IPS DF 6.9 (cell line): ENCODE results near the gene GPATCH8.

ENCODE experiments used
- DNase-seq: peaks from one replicate; pipeline ENCODE4 v3.0.0-alpha.2; 2013; ENCODE audit warnings: low read depth, low spot score
- H3K27ac ChIP-seq: one replicate; pipeline ENCODE4 v1.5.1; 2013; ENCODE audit warnings: low read length, control low read depth
- H3K27me3 ChIP-seq: 2 replicates; pipeline ENCODE4 v1.6.1; 2013; ENCODE audit warnings: mild to moderate bottlenecking, low read length; ENCODE audit not compliant: control insufficient read depth, insufficient read depth
- H3K36me3 ChIP-seq: 2 replicates; pipeline ENCODE4 v1.6.1; 2013; ENCODE audit warnings: low read length; ENCODE audit not compliant: control insufficient read depth, insufficient read depth
- H3K4me1 ChIP-seq: 2 replicates; pipeline ENCODE4 v1.6.1; 2013; ENCODE audit warnings: low read length; ENCODE audit not compliant: control insufficient read depth, insufficient read depth
- H3K4me3 ChIP-seq: 2 replicates; pipeline ENCODE4 v1.5.1; 2013; ENCODE audit warnings: mild to moderate bottlenecking, low read length
- H3K9me3 ChIP-seq: 2 replicates; pipeline ENCODE4 v1.6.1; 2013; ENCODE audit warnings: low read length, inconsistent platforms; ENCODE audit not compliant: control insufficient read depth, insufficient read depth
- WGBS: extraction: QIAGEN DNeasy Blood & Tissue Kit; methylation state at CpG from one replicate; pipeline ENCODE4 v1.1.7; 2013; ENCODE audit warnings: mixed read lengths, missing lambda C conversion rate; ENCODE audit not compliant: insufficient read length, insufficient coverage; 5-methylcytosine and 5-hydroxymethylcytosine counted together

The GPATCH8 gene

GRCh38 chr17:44363613-44364159, 139.5 kb downstream of the GPATCH8 start, which contains the start of gene FAM171A2:
TSS of gene FAM171A2 (minus strand) at chr17:44363853. CDS start at chr17:44363714, 139 bp downstream.
- Histone ChIP-seq H3K4me1 (peaks cover 15% of the 10 kb centered on the region), H3K9me3 (no peaks in the 10 kb centered on the region), H3K27ac (no peak within 1 kb of the TSS), H3K4me3 (peak within 1 kb of the TSS; percentile 75), H3K27me3 (no peaks in the 10 kb centered on the region), H3K36me3 (no peaks in the 10 kb centered on the region)
- no CpG with 5 or more reads among the region's 63 CpGs for WGBS
- no peak for DNase-seq

GRCh38 chr17:44362949-44363612, 140.1 kb downstream of the GPATCH8 start:
- Histone ChIP-seq H3K27ac (no peak overlapping the region), H3K36me3 (no peaks in the 10 kb centered on the region), H3K4me3 (peak overlapping the region; percentile 75), H3K4me1 (peaks cover 15% of the 10 kb centered on the region), H3K27me3 (no peaks in the 10 kb centered on the region), H3K9me3 (no peaks in the 10 kb centered on the region)
- no peak for DNase-seq
- WGBS = no CpG with 5 or more reads among the region's 45 CpGs

DNA sequence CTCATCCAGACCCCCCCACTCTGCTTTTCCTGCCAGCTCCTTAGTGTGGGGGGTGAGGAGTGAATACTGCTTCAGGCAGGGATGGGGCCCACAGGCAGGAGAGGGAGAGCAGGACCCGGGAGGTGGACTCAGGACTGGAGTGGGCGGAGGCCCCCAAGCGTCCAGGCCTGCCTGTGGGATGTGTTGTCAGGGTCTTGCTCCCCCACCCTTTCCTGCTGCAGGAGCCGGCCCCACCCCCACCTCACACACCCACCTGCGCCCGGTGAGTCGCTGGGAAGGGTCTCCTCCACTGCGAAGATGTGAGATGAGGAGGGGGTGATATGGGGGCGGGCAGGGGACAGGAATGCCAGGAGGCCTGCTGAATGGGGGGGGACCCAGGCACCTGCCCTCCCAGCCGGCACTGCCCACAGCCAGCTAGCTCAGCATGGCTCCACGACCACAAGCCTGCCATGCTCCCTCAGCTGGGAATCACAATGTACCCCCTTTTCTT, 140.7 kb downstream of the GPATCH8 start:
- peak overlapping the region; percentile 75; the same call in 1 of the 2 replicates for H3K4me3 ChIP-seq
- H3K4me1 ChIP-seq = peaks cover 15% of the 10 kb centered on the region
- no peaks in the 10 kb centered on the region for H3K27me3 ChIP-seq
- H3K27ac ChIP-seq = no peak overlapping the region
- H3K9me3 ChIP-seq = no peaks in the 10 kb centered on the region
- no peak for DNase-seq
- no CpG with 5 or more reads among the region's 11 CpGs for WGBS
- no peaks in the 10 kb centered on the region for H3K36me3 ChIP-seq

DNA sequence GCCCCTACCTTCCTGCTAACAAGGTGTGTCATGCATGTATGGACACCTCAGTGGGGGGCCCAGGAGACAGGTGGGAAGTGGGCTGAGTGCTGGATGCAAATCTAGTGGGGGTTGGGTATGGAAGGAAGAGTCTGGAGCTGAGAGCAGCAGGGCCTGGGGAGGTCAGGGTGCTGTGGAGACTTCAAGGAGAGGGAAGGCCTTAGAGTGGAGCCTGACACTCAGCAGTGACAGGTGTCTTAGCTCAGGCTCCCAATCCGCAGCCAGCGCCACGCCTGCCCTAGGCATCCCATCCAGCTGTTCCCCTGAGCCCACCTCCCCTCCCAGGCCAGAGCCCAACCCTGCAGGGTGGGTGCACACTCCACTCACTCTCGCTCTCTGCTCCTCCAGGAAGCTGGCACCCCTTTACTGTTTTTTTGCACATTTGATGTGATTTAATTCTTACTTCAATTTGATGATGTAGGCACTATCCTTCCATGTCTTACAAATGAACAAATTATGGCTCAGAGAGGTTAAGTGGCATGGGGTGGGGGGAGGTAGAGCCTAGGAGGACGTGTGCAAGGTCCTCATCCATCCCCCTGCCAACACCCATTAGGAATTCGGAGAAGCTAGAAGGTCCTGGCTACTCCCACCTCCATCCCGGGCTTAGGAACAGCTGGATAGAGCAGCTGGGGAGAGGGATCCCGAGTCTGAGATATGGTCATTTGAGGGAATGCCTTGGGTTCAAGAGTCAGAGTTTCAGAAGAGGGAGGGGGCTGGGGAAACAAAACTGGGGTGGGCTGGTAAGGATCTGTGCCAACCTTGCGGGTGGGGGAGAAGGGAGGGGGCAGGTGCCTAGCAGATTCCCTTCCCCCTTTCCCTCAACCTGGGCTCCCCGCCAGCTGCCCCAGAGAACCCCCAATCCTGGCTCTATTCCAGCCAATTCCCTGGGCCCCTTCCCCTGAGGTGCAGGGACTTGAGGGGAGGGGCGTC, 141.6 kb downstream of the GPATCH8 start:
- H3K27me3 ChIP-seq = no peaks in the 10 kb centered on the region
- no CpG with 5 or more reads among the region's 11 CpGs for WGBS
- no peaks in the 10 kb centered on the region for H3K36me3 ChIP-seq
- H3K4me1 ChIP-seq = peaks cover 15% of the 10 kb centered on the region
- no peak overlapping the region for H3K27ac ChIP-seq
- no peak for DNase-seq
- H3K9me3 ChIP-seq = no peaks in the 10 kb centered on the region
- no peak overlapping the region for H3K4me3 ChIP-seq

DNA sequence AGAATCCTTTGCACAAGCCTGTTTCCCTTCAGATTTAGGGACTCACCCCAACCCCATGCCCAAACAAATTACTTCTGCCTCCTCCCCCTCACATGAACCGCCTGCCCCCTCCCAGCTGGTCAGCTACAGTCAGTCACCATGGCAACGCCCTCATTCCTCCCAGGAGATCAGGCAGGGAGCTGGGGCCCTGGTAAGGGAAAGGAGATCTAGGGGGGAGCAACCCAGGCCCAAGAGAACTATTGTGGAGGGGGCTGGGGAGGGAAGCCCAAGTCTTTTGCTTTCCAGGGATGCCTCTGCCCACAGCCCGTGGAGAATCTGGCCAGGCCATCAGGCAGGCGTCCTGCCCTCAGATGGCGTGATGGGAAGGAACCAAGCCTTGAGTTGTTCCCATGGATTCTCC, 142.4 kb downstream of the GPATCH8 start:
- no CpG with 5 or more reads among the region's 5 CpGs for WGBS
- no peaks in the 10 kb centered on the region for H3K27me3 ChIP-seq
- no peak for DNase-seq

DNA sequence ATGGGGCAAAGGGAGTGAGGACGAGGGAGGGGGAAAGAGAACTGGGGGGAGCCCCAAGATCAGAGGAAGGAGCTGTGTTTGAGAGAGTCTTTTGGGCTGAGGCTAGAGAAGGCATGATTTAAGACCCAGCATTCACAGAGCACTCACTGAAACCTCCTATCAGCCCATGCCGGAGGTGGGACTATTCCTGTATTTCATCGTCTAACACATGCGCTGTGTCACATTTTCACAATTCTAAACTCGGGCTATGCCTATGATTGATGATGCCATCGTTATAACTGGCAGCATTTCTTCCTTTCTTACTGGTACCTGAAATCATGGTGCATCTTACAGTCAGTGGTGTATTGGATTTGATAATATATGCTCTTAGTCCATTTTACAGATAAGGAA, 143.1 kb downstream of the GPATCH8 start:
- no CpG with 5 or more reads among the region's 6 CpGs for WGBS
- no peak for DNase-seq
- Histone ChIP-seq H3K27ac (no peak overlapping the region), H3K9me3 (no peaks in the 10 kb centered on the region), H3K4me1 (peaks cover 15% of the 10 kb centered on the region), H3K36me3 (no peaks in the 10 kb centered on the region; the same call in 1 of the 2 replicates), H3K27me3 (no peaks in the 10 kb centered on the region), H3K4me3 (no peak overlapping the region)

More for the DNA sequence above, 142.4 kb downstream of the GPATCH8 start:
- Histone ChIP-seq H3K27ac (no peak overlapping the region), H3K4me3 (no peak overlapping the region), H3K9me3 (no peaks in the 10 kb centered on the region), H3K4me1 (peaks cover 15% of the 10 kb centered on the region), H3K36me3 (no peaks in the 10 kb centered on the region)

DNA sequence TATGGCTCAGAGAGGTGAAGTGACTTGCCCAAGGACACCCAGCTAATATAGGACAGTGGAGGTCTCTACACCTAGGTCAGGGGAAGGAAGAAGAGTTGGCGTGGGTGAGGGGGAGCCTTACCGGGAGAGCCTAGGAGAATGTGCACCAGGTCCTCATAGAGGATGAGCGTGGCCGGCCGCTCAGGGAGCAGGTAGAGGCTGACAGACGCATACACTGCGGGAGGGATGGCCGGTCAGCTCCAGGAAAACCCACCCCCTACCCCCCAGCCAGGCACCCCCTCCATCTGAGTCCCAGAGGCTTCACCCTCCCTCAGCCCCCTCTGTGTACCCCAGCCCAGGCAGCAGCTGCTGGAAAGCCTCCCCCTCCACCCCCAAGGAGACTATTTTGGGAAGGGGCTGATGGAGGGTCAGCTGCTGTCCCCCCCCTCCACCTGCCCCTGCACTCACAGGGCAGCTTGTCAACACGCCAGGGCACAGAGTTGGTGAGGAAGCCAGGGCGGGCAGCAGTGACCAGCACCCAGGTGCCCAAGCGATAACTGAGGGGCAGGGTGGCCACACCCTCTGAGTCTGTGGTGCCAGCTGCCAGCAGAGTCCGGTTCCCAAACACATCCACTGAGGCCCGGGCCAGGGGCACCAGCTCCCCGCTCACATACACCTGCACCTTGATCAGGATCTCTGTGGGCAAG, 143.6 kb downstream of the GPATCH8 start:
- Histone ChIP-seq H3K4me3 (no peak overlapping the region), H3K27ac (no peak overlapping the region), H3K36me3 (no peaks in the 10 kb centered on the region; the same call in 1 of the 2 replicates), H3K27me3 (no peaks in the 10 kb centered on the region), H3K4me1 (peaks cover 15% of the 10 kb centered on the region), H3K9me3 (no peaks in the 10 kb centered on the region)
- DNase-seq = no peak
- WGBS = no CpG with 5 or more reads among the region's 14 CpGs

- Histone ChIP-seq H3K4me1 (peaks cover 15% of the 10 kb centered on the region), H3K36me3 (no peaks in the 10 kb centered on the region; the same call in 1 of the 2 replicates), H3K27ac (no peak overlapping the region), H3K27me3 (no peaks in the 10 kb centered on the region), H3K9me3 (no peaks in the 10 kb centered on the region), H3K4me3 (no peak overlapping the region)
- WGBS = no CpG with 5 or more reads among the region's 6 CpGs
- no peak for DNase-seq
Observed at GRCh38 chr17:44359006-44359405, 144.2 kb downstream of the GPATCH8 start.

GRCh38 chr17:44358066-44358465, 145.1 kb downstream of the GPATCH8 start:
- Histone ChIP-seq H3K9me3 (no peaks in the 10 kb centered on the region), H3K27ac (no peak overlapping the region), H3K36me3 (no peaks in the 10 kb centered on the region; the same call in 1 of the 2 replicates), H3K4me3 (no peak overlapping the region), H3K27me3 (no peaks in the 10 kb centered on the region), H3K4me1 (peaks cover 18% of the 10 kb centered on the region)
- WGBS = no CpG with 5 or more reads among the region's 9 CpGs
- no peak for DNase-seq

DNA sequence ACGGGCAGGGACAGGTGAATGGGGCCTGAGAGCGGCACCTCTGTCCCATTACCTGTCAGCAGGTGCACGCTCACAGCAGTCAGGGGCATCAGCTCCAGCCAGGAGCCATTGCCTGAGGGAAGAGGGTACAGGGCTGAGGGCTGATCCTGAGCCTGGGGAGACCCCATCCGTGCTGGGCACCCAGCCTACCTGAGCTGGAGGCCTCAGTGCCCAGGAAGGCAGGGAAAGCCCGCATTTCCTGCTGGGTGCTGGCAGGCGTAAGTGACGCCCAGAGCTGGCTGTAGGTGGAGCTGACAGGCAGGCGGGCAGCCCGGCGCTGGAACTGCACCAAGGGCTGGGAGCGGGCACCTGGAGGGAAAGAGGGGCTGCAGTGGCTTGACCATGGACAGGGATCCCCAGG, 147.0 kb downstream of the GPATCH8 start:
- peaks cover 13% of the 10 kb centered on the region for H3K36me3 ChIP-seq
- no peaks in the 10 kb centered on the region for H3K9me3 ChIP-seq
- no peak overlapping the region for H3K27ac ChIP-seq
- H3K4me3 ChIP-seq = no peak overlapping the region
- H3K27me3 ChIP-seq = no peaks in the 10 kb centered on the region
- DNase-seq = no peak
- H3K4me1 ChIP-seq = peaks cover 5% of the 10 kb centered on the region; the same call in 1 of the 2 replicates
- WGBS = no CpG with 5 or more reads among the region's 11 CpGs
